ENCODE data around the gene ETNK2.

- TF ChIP-seq REST (IDR thresholded peaks at IDR 0.05), result no peak
- no peak for TF ChIP-seq CTCF (IDR thresholded peaks at IDR 0.05; ENCODE audit: low read depth, low read length, missing input control)
- TF ChIP-seq TAF1 (conservative IDR thresholded peaks at IDR 0.05), result no peak
- no peak for TF ChIP-seq MAX (IDR thresholded peaks at IDR 0.05)
- TF ChIP-seq RAD21 (IDR thresholded peaks at IDR 0.05), result no peak
- TF ChIP-seq ATF3 (IDR thresholded peaks at IDR 0.05), result no peak
- TF ChIP-seq ZBTB33 (IDR thresholded peaks at IDR 0.05), result no peak
- TF ChIP-seq YY1 (IDR thresholded peaks at IDR 0.05), result no peak
- no peak for TF ChIP-seq RXRA (IDR thresholded peaks at IDR 0.05)
- no peak for TF ChIP-seq EGR1 (IDR thresholded peaks at IDR 0.05; ENCODE audit: low read depth in 2 of 2)
Measured at GRCh38 chr1:204147406-204148383, 4.1 kb downstream of the ETNK2 start.
